ELF-1 (cell line): Measurements from ENCODE around the gene KCTD10.
"Not testable (repeated sequence)": the region's sequence is repeated elsewhere in the genome, so short reads cannot be mapped to it uniquely, and the experiment has no call there.

Experiments
- DNase-seq: peaks from one replicate; pipeline ENCODE4 v3.0.0-alpha.2; 2016; ENCODE audit warnings: low read depth, low spot score

KCTD10 gene

GRCh38 chr12:109421355-109422087 is 55.6 kb downstream of the KCTD10 start:
- DNase-seq = peak; percentile 9

- no peak for DNase-seq
Observed at GRCh38 chr12:109418848-109419480, 58.1 kb downstream of the KCTD10 start.

GRCh38 chr12:109406147-109406546 is 71.0 kb downstream of the KCTD10 start:
- not testable (repeated sequence) for DNase-seq

- not testable (repeated sequence) for DNase-seq
Observed at GRCh38 chr12:109404841-109405240, 72.3 kb downstream of the KCTD10 start.
